ENCODE results near the gene SGIP1. TPM values are rescaled to one million over a fixed set of nuclear protein-coding genes. Genes with fewer than 3 reads are reported as not detected.

The SGIP1 gene
- total RNA-seq, 6 experiments from 2014 or later, result 0.09 to 1.3 (median 1.1) TPM; not detected in 1

GRCh38 chr1:66559517-66559916, 25.6 kb downstream of the SGIP1 start:
- TF ChIP-seq, protein P1, sequence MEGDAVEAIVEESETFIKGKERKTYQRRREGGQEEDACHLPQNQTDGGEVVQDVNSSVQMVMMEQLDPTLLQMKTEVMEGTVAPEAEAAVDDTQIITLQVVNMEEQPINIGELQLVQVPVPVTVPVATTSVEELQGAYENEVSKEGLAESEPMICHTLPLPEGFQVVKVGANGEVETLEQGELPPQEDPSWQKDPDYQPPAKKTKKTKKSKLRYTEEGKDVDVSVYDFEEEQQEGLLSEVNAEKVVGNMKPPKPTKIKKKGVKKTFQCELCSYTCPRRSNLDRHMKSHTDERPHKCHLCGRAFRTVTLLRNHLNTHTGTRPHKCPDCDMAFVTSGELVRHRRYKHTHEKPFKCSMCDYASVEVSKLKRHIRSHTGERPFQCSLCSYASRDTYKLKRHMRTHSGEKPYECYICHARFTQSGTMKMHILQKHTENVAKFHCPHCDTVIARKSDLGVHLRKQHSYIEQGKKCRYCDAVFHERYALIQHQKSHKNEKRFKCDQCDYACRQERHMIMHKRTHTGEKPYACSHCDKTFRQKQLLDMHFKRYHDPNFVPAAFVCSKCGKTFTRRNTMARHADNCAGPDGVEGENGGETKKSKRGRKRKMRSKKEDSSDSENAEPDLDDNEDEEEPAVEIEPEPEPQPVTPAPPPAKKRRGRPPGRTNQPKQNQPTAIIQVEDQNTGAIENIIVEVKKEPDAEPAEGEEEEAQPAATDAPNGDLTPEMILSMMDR (IDR thresholded peaks at IDR 0.05), result no peak
- TF ChIP-seq POLR2A (IDR thresholded peaks at IDR 0.05), result no peak
- intact Hi-C loops (cut with DNase I), result no loop called here
- Histone ChIP-seq H3K36me3 (no peaks in the 10 kb centered on the region), H3K27me3 (no peaks in the 10 kb centered on the region), H3K27ac (no peak overlapping the region), H3K4me3 (no peak overlapping the region), H3K4me1 (no peaks in the 10 kb centered on the region), H3K9me3 (no peaks in the 10 kb centered on the region)
- ATAC-seq, result no peak
- DNase-seq, result no peak
- WGBS (ENCODE audit: insufficient coverage, low coverage, low lambda C conversion rate, missing lambda C conversion rate), result 55% methylated on average over 3 of the region's 4 CpGs

DNA sequence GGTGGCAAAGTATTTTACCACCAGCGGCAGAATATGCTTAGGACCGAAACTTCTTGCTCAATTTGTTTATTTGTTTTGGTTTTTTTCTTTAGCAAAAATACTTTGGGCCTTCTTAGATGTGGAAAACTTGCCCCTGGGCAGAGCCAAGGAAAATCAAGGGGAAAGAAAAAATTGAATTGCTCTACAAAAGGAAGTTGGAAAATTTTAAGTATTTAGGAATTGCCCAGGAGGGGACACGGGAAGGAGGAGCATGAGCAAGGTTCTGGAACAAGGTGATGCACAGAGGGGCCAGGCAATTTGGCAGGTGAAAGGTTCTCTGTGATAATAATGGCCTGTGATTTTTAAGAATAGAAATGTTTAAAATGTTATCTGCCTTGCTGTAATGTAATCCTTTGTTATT, 28.6 kb downstream of the SGIP1 start:
- no peaks in the 10 kb centered on the region for H3K4me1 ChIP-seq
- H3K27me3 ChIP-seq, result no peaks in the 10 kb centered on the region
- intact Hi-C loops (cut with DNase I), result no loop called here
- H3K4me3 ChIP-seq, result no peak overlapping the region
- DNase-seq (no peak), ATAC-seq (no peak)
- TF ChIP-seq, protein P1 (IDR thresholded peaks at IDR 0.05), result no peak
- TF ChIP-seq POLR2A (IDR thresholded peaks at IDR 0.05), result no peak
- no peak overlapping the region for H3K27ac ChIP-seq
- H3K9me3 ChIP-seq, result no peaks in the 10 kb centered on the region
- no peaks in the 10 kb centered on the region for H3K36me3 ChIP-seq
- WGBS (ENCODE audit: insufficient coverage, low coverage, low lambda C conversion rate, missing lambda C conversion rate), result 73% methylated on average over 3 of the region's 3 CpGs

DNA sequence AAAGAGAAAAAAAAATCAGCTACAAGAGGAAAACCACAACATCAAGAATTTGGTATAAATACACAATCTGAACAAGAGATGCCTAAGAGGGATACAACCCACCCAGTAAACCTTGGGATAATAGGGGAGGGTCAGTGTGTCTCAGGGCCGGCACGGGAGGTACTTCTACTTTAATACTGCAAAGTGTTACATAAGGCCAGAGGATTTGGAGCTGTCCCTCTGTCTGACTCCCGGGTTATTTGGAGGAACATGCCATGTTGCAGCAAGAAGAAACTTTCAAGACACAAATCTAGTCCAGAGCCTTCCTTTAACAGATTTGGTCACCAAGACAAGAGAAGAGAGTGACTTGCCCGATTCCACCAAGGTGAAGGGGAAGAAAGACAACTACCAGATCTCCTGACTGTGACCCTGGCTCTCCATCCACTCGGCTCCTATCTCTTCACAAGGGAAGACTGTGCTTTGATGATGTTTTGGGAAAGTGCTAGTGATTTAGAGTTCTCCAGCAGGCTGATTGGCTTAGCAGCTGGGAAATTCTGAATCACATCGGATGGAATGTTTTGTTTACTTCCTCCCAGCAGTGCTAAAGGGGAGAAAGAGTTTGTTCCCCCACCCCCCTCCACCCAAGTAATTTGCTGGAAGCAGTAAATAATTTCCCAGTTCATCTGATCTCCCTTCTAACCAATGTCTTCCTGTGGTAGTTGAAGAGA, 29.3 kb downstream of the SGIP1 start:
- H3K4me3 ChIP-seq, result no peak overlapping the region
- no peaks in the 10 kb centered on the region for H3K9me3 ChIP-seq
- H3K27me3 ChIP-seq, result no peaks in the 10 kb centered on the region
- no peak for DNase-seq
- no peak for TF ChIP-seq POLR2A (IDR thresholded peaks at IDR 0.05)
- TF ChIP-seq, protein P1 (IDR thresholded peaks at IDR 0.05), result no peak
- H3K36me3 ChIP-seq, result no peaks in the 10 kb centered on the region
- H3K27ac ChIP-seq, result peak overlapping the region in 1 of 3 donors; percentile 2
- 50% methylated on average over 5 of the region's 6 CpGs for WGBS (ENCODE audit: insufficient coverage, low coverage, low lambda C conversion rate, missing lambda C conversion rate)
- H3K4me1 ChIP-seq, result no peaks in the 10 kb centered on the region
- intact Hi-C loops (cut with DNase I), result no loop called here
- ATAC-seq, result peak in 2 of 4 donors; percentile 26 to 63

DNA sequence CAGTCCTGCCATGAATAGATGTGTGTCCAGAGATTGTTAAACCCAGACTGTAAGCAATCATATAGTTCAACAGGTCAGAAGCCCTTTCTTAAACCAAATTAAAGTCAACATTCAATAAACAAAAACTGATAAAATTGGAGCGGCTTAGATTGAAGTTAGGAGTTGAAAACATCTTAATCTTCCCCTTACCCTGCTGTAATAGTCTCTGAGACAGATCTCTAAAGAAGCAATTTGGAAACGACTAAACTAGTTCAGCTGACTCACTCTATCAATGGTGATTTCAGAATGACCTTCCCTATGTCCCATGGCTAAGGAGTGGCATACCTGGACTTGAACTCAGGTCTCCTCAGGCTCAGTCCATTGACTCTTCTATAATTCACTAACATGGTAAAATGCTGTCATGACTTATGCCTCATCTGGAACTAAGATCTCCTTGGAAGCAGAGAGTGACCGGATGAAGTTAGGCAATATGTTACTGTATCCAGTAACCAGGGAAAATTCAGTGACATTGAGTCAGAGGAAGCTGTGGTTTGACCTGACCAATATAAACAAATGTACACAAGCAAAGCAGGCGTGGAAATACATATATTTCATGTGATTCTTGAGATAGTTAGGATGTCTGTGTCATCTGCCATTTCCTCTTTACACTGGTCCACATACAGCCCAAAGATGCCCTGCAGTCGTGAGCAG, 30.1 kb downstream of the SGIP1 start:
- 42% methylated on average over 5 of the region's 5 CpGs for WGBS (ENCODE audit: insufficient coverage, low coverage, low lambda C conversion rate, missing lambda C conversion rate)
- intact Hi-C loops (cut with DNase I), result no loop called here
- Histone ChIP-seq H3K27me3 (no peaks in the 10 kb centered on the region), H3K4me3 (no peak overlapping the region), H3K9me3 (no peaks in the 10 kb centered on the region), H3K4me1 (no peaks in the 10 kb centered on the region), H3K36me3 (no peaks in the 10 kb centered on the region), H3K27ac (no peak overlapping the region)
- no peak for TF ChIP-seq POLR2A (IDR thresholded peaks at IDR 0.05)
- TF ChIP-seq, protein P1 (IDR thresholded peaks at IDR 0.05), result no peak
- DNase-seq (no peak), ATAC-seq (peak in 1 of 4 donors; percentile 50)
